ENCODE measurements around the gene COPS3. TPM values are rescaled to one million over a fixed set of nuclear protein-coding genes. Genes with fewer than 3 reads are reported as not detected.

COPS3 gene
- total RNA-seq, 4 donors from 2014 or later, result 51.8 to 85.3 (median 54.8) TPM

- Histone ChIP-seq H3K27me3 (no peaks in the 10 kb centered on the region), H3K9me3 (no peaks in the 10 kb centered on the region), H3K4me1 (no peaks in the 10 kb centered on the region), H3K27ac (no peak overlapping the region), H3K4me3 (no peak overlapping the region), H3K36me3 (peaks cover 0 to 100% of the 10 kb centered on the region in 2 donors)
- 57 to 91% methylated on average over 2 to 3 of the region's 3 CpGs for WGBS, 2 donors (ENCODE audit: low coverage in 1 of 2)
- TF ChIP-seq POLR2AphosphoS5 (IDR thresholded peaks at IDR 0.05), result no peak
- TF ChIP-seq EP300 (IDR thresholded peaks at IDR 0.05), result no peak
- TF ChIP-seq POLR2A (IDR thresholded peaks at IDR 0.05), result no peak
- no peak for TF ChIP-seq CTCF (IDR thresholded peaks at IDR 0.05)
- ATAC-seq, result no peak
Measured at GRCh38 chr17:17254036-17254435, 27.0 kb downstream of the COPS3 start.

- no peaks in the 10 kb centered on the region for H3K27me3 ChIP-seq
- TF ChIP-seq POLR2AphosphoS5 (IDR thresholded peaks at IDR 0.05) (no peak), EP300 (IDR thresholded peaks at IDR 0.05) (no peak), POLR2A (IDR thresholded peaks at IDR 0.05) (no peak), CTCF (IDR thresholded peaks at IDR 0.05) (no peak)
- no peaks in the 10 kb centered on the region for H3K9me3 ChIP-seq
- H3K27ac ChIP-seq, result no peak overlapping the region
- no peaks in the 10 kb centered on the region for H3K4me1 ChIP-seq
- ATAC-seq, result no peak
- 95 to 96% methylated on average over 3 of the region's 3 CpGs for WGBS, 2 donors (ENCODE audit: low coverage in 1 of 2)
- H3K4me3 ChIP-seq, result no peak overlapping the region
- H3K36me3 ChIP-seq, result peaks cover 0 to 100% of the 10 kb centered on the region in 2 donors
Measured at GRCh38 chr17:17253406-17253805, 27.6 kb downstream of the COPS3 start.

GRCh38 chr17:17252149-17252661 is 28.8 kb downstream of the COPS3 start:
- H3K27ac ChIP-seq, result no peak overlapping the region
- H3K4me3 ChIP-seq, result no peak overlapping the region
- no peaks in the 10 kb centered on the region for H3K9me3 ChIP-seq
- no peaks in the 10 kb centered on the region for H3K4me1 ChIP-seq
- WGBS, 2 donors (ENCODE audit: low coverage in 1 of 2), result 72 to 91% methylated on average over 5 of the region's 9 CpGs
- ATAC-seq, result no peak
- H3K36me3 ChIP-seq, result peaks cover 0 to 100% of the 10 kb centered on the region in 2 donors
- no peak for TF ChIP-seq POLR2A (IDR thresholded peaks at IDR 0.05)
- no peak for TF ChIP-seq CTCF (IDR thresholded peaks at IDR 0.05)
- TF ChIP-seq POLR2AphosphoS5 (IDR thresholded peaks at IDR 0.05), result no peak
- TF ChIP-seq EP300 (IDR thresholded peaks at IDR 0.05), result no peak
- no peaks in the 10 kb centered on the region for H3K27me3 ChIP-seq

GRCh38 chr17:17246879-17247278 is 34.2 kb downstream of the COPS3 start:
- Histone ChIP-seq H3K36me3 (peaks cover 0 to 69% of the 10 kb centered on the region in 2 donors), H3K27ac (no peak overlapping the region), H3K9me3 (no peaks in the 10 kb centered on the region), H3K4me3 (no peak overlapping the region), H3K27me3 (no peaks in the 10 kb centered on the region), H3K4me1 (no peaks in the 10 kb centered on the region)
- 72 to 100% methylated on average over 2 to 3 of the region's 3 CpGs for WGBS, 2 donors (ENCODE audit: low coverage in 1 of 2)
- ATAC-seq, result no peak
- TF ChIP-seq CTCF (IDR thresholded peaks at IDR 0.05) (no peak), POLR2AphosphoS5 (IDR thresholded peaks at IDR 0.05) (no peak), EP300 (IDR thresholded peaks at IDR 0.05) (no peak), POLR2A (IDR thresholded peaks at IDR 0.05) (no peak)

GRCh38 chr17:17243163-17243562 is 37.9 kb downstream of the COPS3 start:
- no peaks in the 10 kb centered on the region for H3K9me3 ChIP-seq
- ATAC-seq, result no peak
- H3K27ac ChIP-seq, result no peak overlapping the region
- no peaks in the 10 kb centered on the region for H3K27me3 ChIP-seq
- H3K36me3 ChIP-seq, result peaks cover 0 to 31% of the 10 kb centered on the region in 2 donors
- H3K4me3 ChIP-seq, result no peak overlapping the region
- 91 to 100% methylated on average over 1 to 6 of the region's 6 CpGs for WGBS, 2 donors (ENCODE audit: low coverage in 1 of 2)
- TF ChIP-seq POLR2AphosphoS5 (IDR thresholded peaks at IDR 0.05), result no peak
- no peak for TF ChIP-seq EP300 (IDR thresholded peaks at IDR 0.05)
- no peak for TF ChIP-seq CTCF (IDR thresholded peaks at IDR 0.05)
- TF ChIP-seq POLR2A (IDR thresholded peaks at IDR 0.05), result no peak
- H3K4me1 ChIP-seq, result peaks cover 0 to 7% (median 0%) of the 10 kb centered on the region in 3 donors
